Urothelium cell line (cell line): ENCODE results near the gene SLC9A1.
A peak's percentile ranks its signal among the peaks of the same experiment; 100 is the strongest.
"Not testable (repeated sequence)": the region's sequence is repeated elsewhere in the genome, so short reads cannot be mapped to it uniquely, and the experiment has no call there.

Source experiments
- DNase-seq: peaks from one replicate; pipeline ENCODE4 v3.0.0; 2011; ENCODE audit warnings: low spot score, mixed read lengths
- FAIRE-seq: peaks from 2 replicates; lab custom pipeline; 2011; peaks lifted over from hg19 to GRCh38; lab: Jason Lieb, UNC

The SLC9A1 gene

GRCh38 chr1:27135541-27136235, 19.2 kb downstream of the SLC9A1 start:
- DNase-seq (no peak), FAIRE-seq (no peak)

- DNase-seq = no peak
- FAIRE-seq = no peak
Measured at GRCh38 chr1:27133991-27134390, 20.9 kb downstream of the SLC9A1 start.

- FAIRE-seq = no peak
- DNase-seq = no peak
Measured at GRCh38 chr1:27133158-27133557, 21.8 kb downstream of the SLC9A1 start.

GRCh38 chr1:27132624-27133023, 22.3 kb downstream of the SLC9A1 start:
- no peak for FAIRE-seq

GRCh38 chr1:27132147-27132546, 22.8 kb downstream of the SLC9A1 start:
- DNase-seq (no peak), FAIRE-seq (no peak)

More at GRCh38 chr1:27132624-27133023, 22.3 kb downstream of the SLC9A1 start:
- no peak for DNase-seq

- FAIRE-seq = no peak
- DNase-seq = no peak
Measured at GRCh38 chr1:27130798-27131197, 24.1 kb downstream of the SLC9A1 start.

- FAIRE-seq = no peak
Measured at GRCh38 chr1:27129225-27129624, 25.7 kb downstream of the SLC9A1 start.

GRCh38 chr1:27127419-27127818, 27.5 kb downstream of the SLC9A1 start:
- FAIRE-seq = no peak

More at GRCh38 chr1:27129225-27129624, 25.7 kb downstream of the SLC9A1 start:
- DNase-seq = no peak

GRCh38 chr1:27126391-27126790, 28.5 kb downstream of the SLC9A1 start:
- DNase-seq (no peak), FAIRE-seq (no peak)

More at GRCh38 chr1:27127419-27127818, 27.5 kb downstream of the SLC9A1 start:
- DNase-seq = no peak

- not testable (repeated sequence) for DNase-seq, FAIRE-seq
Measured at GRCh38 chr1:27125125-27125524, 29.8 kb downstream of the SLC9A1 start.

GRCh38 chr1:27124405-27124804, 30.5 kb downstream of the SLC9A1 start:
- DNase-seq = no peak
- no peak for FAIRE-seq

GRCh38 chr1:27122652-27123051, 32.3 kb downstream of the SLC9A1 start:
- DNase-seq = peak; percentile 88
- no peak for FAIRE-seq

GRCh38 chr1:27120854-27121253, 34.1 kb downstream of the SLC9A1 start:
- FAIRE-seq = no peak
- DNase-seq = no peak

GRCh38 chr1:27118440-27118689, 36.6 kb downstream of the SLC9A1 start:
- no peak for DNase-seq
- no peak for FAIRE-seq

- DNase-seq (no peak), FAIRE-seq (no peak)
Measured at GRCh38 chr1:27117733-27118439, 37.0 kb downstream of the SLC9A1 start.

- no peak for FAIRE-seq
- DNase-seq = no peak
Measured at GRCh38 chr1:27116697-27117096, 38.2 kb downstream of the SLC9A1 start.

GRCh38 chr1:27116232-27116631, 38.7 kb downstream of the SLC9A1 start:
- no peak for FAIRE-seq
- no peak for DNase-seq

- DNase-seq (no peak), FAIRE-seq (no peak)
Measured at GRCh38 chr1:27114546-27114945, 40.4 kb downstream of the SLC9A1 start.

GRCh38 chr1:27113861-27114260, 41.1 kb downstream of the SLC9A1 start:
- DNase-seq (no peak), FAIRE-seq (no peak)

GRCh38 chr1:27111626-27112573, 43.0 kb downstream of the SLC9A1 start:
- FAIRE-seq (peak; percentile 87), DNase-seq (peak; percentile 94)

- FAIRE-seq = no peak
- DNase-seq = no peak
Measured at GRCh38 chr1:27109103-27109822, 45.7 kb downstream of the SLC9A1 start.
